Stimulated activated CD8-positive, alpha-beta memory T cell treated with anti-CD3 and anti-CD28 coated beads, Interleukin-4, amount 100 ng/mL, for 1 hour (primary cell): ENCODE results near the gene ALG6.

Source experiments
- DNase-seq, 2 donors: peaks; one replicate each; pipeline ENCODE4 v3.0.0-alpha.2; 2020; ENCODE audit warnings: low read depth in 2 of 2, low spot score in 1 of 2

The ALG6 gene

DNA sequence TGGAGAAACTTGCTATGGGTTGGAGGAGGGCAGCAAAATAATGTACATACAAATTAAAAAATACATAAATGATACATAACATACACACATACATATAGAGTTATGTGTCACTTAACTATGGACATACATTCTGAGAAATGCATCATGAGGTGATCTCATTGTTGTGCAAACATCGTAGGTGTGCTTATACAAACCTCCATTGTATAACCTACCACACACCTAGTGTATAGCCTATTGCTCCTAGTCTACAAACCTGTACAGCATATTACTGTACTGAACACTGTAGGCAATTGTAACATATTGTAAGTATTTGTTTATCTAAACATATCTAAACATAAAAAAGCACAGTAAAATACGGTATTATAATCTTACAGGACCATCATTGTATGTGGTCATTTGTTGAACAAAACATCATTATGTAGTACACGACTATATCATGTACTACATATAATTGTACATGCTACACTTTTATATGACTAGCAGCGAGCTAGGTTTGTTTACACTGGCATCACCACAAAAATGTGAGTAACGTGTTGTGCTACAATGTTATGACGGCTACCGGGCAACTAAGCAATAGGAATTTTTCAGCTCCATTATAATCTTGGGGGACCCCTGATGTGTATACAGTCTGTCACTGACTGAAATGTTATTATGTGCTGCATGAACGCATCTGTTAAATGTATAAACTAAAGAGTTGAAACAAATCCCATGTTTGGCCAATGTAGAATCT is 120.1 kb downstream of the ALG6 start:
- DNase-seq: no peak
